ENCODE data around the gene ZSCAN5C. TPM values are rescaled to one million over a fixed set of nuclear protein-coding genes. Genes with fewer than 3 reads are reported as not detected.
"Not testable (repeated sequence)": the region's sequence is repeated elsewhere in the genome, so short reads cannot be mapped to it uniquely, and the experiment has no call there.

Gene ZSCAN5C
- total RNA-seq, 6 experiments from 2014 or later, result not detected

- no peaks in the 10 kb centered on the region for H3K27me3 ChIP-seq
- no peak overlapping the region for H3K4me3 ChIP-seq
- intact Hi-C loops (cut with DNase I), result no loop called here
- ATAC-seq (no peak), DNase-seq (no peak)
- H3K4me1 ChIP-seq, result no peaks in the 10 kb centered on the region
- no peaks in the 10 kb centered on the region for H3K36me3 ChIP-seq
- no peaks in the 10 kb centered on the region for H3K9me3 ChIP-seq
- H3K27ac ChIP-seq, result no peak overlapping the region
- TF ChIP-seq POLR2A (IDR thresholded peaks at IDR 0.05) (no peak), CTCF (IDR thresholded peaks at IDR 0.05) (no peak)
- WGBS (ENCODE audit: insufficient coverage, low coverage, low lambda C conversion rate, missing lambda C conversion rate), result 83% methylated on average over 8 of the region's 12 CpGs
Observed at GRCh38 chr19:56209091-56209490, 7.0 kb downstream of the ZSCAN5C start.

- DNase-seq, result not testable (repeated sequence)
- peak in 1 of 4 donors; percentile 25 for ATAC-seq
Observed at GRCh38 chr19:56210036-56210435, 8.0 kb downstream of the ZSCAN5C start.

GRCh38 chr19:56211718-56212117 is 9.6 kb downstream of the ZSCAN5C start:
- H3K4me3 ChIP-seq, result no peak overlapping the region
- no peaks in the 10 kb centered on the region for H3K9me3 ChIP-seq
- ATAC-seq, result no peak
- no peaks in the 10 kb centered on the region for H3K4me1 ChIP-seq
- H3K27me3 ChIP-seq, result no peaks in the 10 kb centered on the region
- H3K36me3 ChIP-seq, result no peaks in the 10 kb centered on the region
- H3K27ac ChIP-seq, result no peak overlapping the region
- no peak for DNase-seq
- TF ChIP-seq POLR2A (IDR thresholded peaks at IDR 0.05) (no peak), CTCF (IDR thresholded peaks at IDR 0.05) (no peak)
- 50% methylated on average over 4 of the region's 4 CpGs for WGBS (ENCODE audit: insufficient coverage, low coverage, low lambda C conversion rate, missing lambda C conversion rate)
- intact Hi-C loops (cut with DNase I), result no loop called here

More at GRCh38 chr19:56210036-56210435, 8.0 kb downstream of the ZSCAN5C start:
- H3K4me1 ChIP-seq; H3K4me3 ChIP-seq; H3K9me3 ChIP-seq; H3K27me3 ChIP-seq; intact Hi-C loops (cut with DNase I); H3K36me3 ChIP-seq; H3K27ac ChIP-seq: not testable (repeated sequence)
- 79% methylated on average over 7 of the region's 9 CpGs for WGBS (ENCODE audit: insufficient coverage, low coverage, low lambda C conversion rate, missing lambda C conversion rate)

- H3K36me3 ChIP-seq, result no peaks in the 10 kb centered on the region
- H3K9me3 ChIP-seq, result no peaks in the 10 kb centered on the region
- H3K4me1 ChIP-seq, result no peaks in the 10 kb centered on the region
- no peak overlapping the region for H3K27ac ChIP-seq
- intact Hi-C loops (cut with DNase I), result no loop called here
- WGBS (ENCODE audit: insufficient coverage, low coverage, low lambda C conversion rate, missing lambda C conversion rate), result 6% methylated on average over 18 of the region's 79 CpGs
- TF ChIP-seq POLR2A (IDR thresholded peaks at IDR 0.05) (no peak), CTCF (IDR thresholded peaks at IDR 0.05) (no peak)
- DNase-seq (peak in 2 of 3 donors; percentile 42 to 52), ATAC-seq (peak; percentile 36 to 52 (median 40))
- H3K4me3 ChIP-seq, result peak overlapping the region; percentile 18 to 51 (median 28)
- no peaks in the 10 kb centered on the region for H3K27me3 ChIP-seq
Observed at GRCh38 chr19:56217039-56217949, 15.2 kb downstream of the ZSCAN5C start.

GRCh38 chr19:56218961-56219360 is 16.9 kb downstream of the ZSCAN5C start:
- ATAC-seq, result no peak
- Histone ChIP-seq H3K27me3 (no peaks in the 10 kb centered on the region), H3K27ac (no peak overlapping the region), H3K36me3 (no peaks in the 10 kb centered on the region), H3K4me1 (no peaks in the 10 kb centered on the region), H3K4me3 (no peak overlapping the region), H3K9me3 (no peaks in the 10 kb centered on the region)
- intact Hi-C loops (cut with DNase I), result no loop called here
- TF ChIP-seq CTCF (IDR thresholded peaks at IDR 0.05) (no peak), POLR2A (IDR thresholded peaks at IDR 0.05) (no peak)
- DNase-seq, result no peak
- WGBS (ENCODE audit: insufficient coverage, low coverage, low lambda C conversion rate, missing lambda C conversion rate), result 81% methylated on average over 10 of the region's 10 CpGs
